D721Med (cell line): ENCODE measurements around the gene PIGL.
"Not testable (repeated sequence)": the region's sequence is repeated elsewhere in the genome, so short reads cannot be mapped to it uniquely, and the experiment has no call there.

Source experiments
- DNase-seq: peaks from one replicate; pipeline ENCODE4 v3.0.0; 2011; ENCODE audit warnings: low spot score; ENCODE audit not compliant: insufficient read length
- FAIRE-seq: peaks from 2 replicates; lab custom pipeline; 2011; peaks lifted over from hg19 to GRCh38; lab: Jason Lieb, UNC
- TF ChIP-seq, protein P1 (sequence below): IDR thresholded peaks from 2 replicates; pipeline ENCODE4 v1.5.1; 2012; ENCODE audit warnings: mild to moderate bottlenecking, control low read depth; ENCODE audit not compliant: insufficient read depth; ENCODE audit errors: missing control alignments

Gene PIGL

DNA sequence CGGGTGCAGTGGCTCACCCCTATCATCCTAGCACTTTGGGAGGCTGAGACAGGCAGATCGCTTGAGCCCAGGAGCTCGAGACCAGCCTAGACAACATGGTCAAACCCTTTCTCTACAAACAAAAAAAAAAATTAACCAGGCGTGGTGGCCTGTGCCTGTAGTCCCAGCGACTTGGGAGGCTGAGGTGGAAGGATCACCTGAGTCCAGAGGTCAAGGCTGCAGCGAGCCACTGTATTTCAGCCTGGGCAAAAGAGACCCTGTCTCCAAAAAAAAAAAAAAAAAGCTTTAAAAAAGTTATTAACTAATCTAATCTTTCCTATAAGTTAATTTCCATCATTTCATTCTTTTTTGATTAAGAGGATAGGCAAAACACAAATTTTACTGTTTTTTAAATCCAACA is 4.2 kb upstream of the PIGL start:
- TF ChIP-seq, protein P1, sequence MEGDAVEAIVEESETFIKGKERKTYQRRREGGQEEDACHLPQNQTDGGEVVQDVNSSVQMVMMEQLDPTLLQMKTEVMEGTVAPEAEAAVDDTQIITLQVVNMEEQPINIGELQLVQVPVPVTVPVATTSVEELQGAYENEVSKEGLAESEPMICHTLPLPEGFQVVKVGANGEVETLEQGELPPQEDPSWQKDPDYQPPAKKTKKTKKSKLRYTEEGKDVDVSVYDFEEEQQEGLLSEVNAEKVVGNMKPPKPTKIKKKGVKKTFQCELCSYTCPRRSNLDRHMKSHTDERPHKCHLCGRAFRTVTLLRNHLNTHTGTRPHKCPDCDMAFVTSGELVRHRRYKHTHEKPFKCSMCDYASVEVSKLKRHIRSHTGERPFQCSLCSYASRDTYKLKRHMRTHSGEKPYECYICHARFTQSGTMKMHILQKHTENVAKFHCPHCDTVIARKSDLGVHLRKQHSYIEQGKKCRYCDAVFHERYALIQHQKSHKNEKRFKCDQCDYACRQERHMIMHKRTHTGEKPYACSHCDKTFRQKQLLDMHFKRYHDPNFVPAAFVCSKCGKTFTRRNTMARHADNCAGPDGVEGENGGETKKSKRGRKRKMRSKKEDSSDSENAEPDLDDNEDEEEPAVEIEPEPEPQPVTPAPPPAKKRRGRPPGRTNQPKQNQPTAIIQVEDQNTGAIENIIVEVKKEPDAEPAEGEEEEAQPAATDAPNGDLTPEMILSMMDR: no peak

DNA sequence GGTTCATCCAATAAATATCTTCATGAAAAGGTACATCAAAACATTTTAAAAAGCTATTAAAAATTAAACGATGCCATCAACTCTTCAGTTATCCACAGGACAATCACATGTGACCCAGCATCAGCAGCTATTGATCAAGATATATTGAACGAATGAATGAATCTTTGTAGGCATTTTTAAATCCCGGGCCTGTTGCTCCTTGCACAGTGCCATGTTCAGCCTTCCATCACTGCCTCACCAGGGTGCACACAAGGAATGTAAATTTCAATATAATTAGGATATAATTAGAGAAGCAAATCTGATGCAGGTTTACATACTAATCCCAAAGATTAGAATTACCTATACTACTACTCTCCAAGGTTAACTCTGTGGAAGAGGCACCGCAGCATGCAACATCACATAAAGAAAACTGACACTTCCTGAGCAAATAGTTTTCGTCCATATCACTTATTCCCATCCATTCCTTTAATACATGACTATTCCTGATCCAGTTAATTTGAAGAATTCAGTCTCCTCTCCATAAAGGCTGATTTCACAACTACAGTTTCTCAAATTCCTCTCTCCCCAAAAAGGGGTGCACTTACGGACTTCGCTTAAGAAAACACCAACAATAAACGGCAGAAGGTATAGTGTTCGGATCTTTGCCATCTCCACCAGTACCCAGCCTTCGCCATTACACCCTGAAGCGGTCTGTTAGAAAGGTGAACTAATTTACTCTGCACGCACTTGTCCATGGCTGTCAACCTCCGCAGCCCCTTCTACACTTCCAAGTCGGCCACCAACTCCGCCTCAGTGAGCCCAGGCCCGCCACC is 2.6 kb upstream of the PIGL start:
- no peak for DNase-seq
- no peak for FAIRE-seq
- TF ChIP-seq, protein P1: no peak

More for the DNA sequence above, 4.2 kb upstream of the PIGL start:
- no peak for FAIRE-seq
- no peak for DNase-seq

- DNase-seq (no peak), FAIRE-seq (no peak)
- TF ChIP-seq, protein P1: no peak
Measured at GRCh38 chr17:16215002-16215272, 2.1 kb upstream of the PIGL start.

GRCh38 chr17:16215273-16215964 is 1.6 kb upstream of the PIGL start, which contains the start of gene NCOR1:
NCOR1 (minus strand) TSS chr17:16215534; CDS start chr17:16194569, 20,965 bp downstream.
- TF ChIP-seq, protein P1: no peak
- FAIRE-seq: no peak
- peak; percentile 45 for DNase-seq

DNA sequence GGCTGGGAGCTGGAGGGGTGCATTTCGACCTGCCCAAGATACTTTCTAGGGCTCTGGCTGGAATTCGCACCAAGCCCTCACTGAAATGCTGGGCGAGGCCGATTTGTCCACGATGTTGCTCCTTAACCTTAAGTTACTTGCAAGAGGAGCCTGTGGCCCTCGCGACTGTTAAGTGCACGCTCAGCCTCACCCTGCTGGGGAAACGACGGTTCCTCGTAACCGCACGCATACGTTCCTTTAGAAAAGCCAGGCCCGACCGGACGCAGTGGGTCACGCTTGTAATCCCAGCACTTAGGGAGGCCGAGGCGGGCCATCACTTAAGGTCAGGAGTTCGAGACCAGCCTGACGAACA is 1.1 kb upstream of the PIGL start:
- FAIRE-seq (no peak), DNase-seq (no peak)
- TF ChIP-seq, protein P1: no peak

GRCh38 chr17:16216341-16217001 is 539 bp upstream of the PIGL start:
- DNase-seq, FAIRE-seq: not testable (repeated sequence)

- no peak for FAIRE-seq
- no peak for DNase-seq
- TF ChIP-seq, protein P1: no peak
Measured at GRCh38 chr17:16222406-16222805, 5.4 kb downstream of the PIGL start.

GRCh38 chr17:16229912-16230561 is 13.0 kb downstream of the PIGL start:
- FAIRE-seq, DNase-seq: not testable (repeated sequence)
